ENCODE measurements around the gene AFG1L.
"Not testable (repeated sequence)": the region's sequence is repeated elsewhere in the genome, so short reads cannot be mapped to it uniquely, and the experiment has no call there.

The AFG1L gene

GRCh38 chr6:108556866-108557493 lies 262.1 kb downstream of the AFG1L start:
- DNase-seq (ENCODE audit: low read depth in 2 of 2), result no peak

DNA sequence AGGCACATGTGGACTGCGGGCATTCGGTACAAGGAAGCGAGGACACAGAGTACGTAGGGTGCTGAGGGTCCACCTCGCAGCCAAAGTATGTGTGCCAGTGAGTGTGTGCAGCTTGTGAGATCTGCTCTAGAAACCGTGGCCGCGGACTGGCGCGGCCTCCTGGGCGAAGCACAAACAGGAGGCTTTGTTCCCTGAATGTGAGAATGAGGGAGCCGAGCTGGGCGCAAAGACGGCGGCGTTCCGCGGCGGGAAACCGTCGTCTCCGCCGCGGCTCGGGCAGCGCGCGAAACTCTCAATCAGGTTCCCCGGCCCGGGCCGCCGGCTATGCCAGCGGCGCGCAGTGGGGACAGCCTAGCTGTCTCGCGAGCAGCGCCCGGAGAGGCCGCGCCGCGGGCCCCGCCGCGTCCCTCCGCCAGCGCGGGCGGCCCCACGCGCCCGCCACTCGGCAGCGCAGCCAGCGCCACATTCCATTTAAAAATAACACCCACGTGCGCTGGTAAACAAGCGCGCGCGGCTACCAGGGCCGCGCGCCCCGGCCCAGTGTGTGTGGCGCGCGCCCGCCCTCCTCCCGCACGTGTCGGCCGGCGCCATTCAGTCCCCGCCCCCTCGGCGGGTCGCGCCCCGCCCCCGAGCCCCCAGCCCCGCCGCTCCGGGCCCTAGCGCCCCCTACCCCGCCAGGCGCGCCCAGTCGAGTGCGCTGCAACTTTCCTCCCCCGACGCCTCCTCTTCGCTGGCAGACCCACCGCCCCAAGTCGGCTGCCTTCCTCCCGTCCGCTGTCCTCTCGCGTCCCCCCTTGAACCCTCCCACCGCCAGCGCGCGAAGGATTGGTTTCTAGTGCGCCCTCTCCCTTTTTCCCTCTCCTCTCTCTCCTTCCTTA lies 262.9 kb downstream of the AFG1L start:
- DNase-seq (ENCODE audit: low read depth in 2 of 2), result peak; percentile 59 to 64

- peak; percentile 87 to 92 for DNase-seq (ENCODE audit: low read depth in 2 of 2)
These were observed 263.7 kb downstream of the AFG1L start for GRCh38 chr6:108558372-108559096.

DNA sequence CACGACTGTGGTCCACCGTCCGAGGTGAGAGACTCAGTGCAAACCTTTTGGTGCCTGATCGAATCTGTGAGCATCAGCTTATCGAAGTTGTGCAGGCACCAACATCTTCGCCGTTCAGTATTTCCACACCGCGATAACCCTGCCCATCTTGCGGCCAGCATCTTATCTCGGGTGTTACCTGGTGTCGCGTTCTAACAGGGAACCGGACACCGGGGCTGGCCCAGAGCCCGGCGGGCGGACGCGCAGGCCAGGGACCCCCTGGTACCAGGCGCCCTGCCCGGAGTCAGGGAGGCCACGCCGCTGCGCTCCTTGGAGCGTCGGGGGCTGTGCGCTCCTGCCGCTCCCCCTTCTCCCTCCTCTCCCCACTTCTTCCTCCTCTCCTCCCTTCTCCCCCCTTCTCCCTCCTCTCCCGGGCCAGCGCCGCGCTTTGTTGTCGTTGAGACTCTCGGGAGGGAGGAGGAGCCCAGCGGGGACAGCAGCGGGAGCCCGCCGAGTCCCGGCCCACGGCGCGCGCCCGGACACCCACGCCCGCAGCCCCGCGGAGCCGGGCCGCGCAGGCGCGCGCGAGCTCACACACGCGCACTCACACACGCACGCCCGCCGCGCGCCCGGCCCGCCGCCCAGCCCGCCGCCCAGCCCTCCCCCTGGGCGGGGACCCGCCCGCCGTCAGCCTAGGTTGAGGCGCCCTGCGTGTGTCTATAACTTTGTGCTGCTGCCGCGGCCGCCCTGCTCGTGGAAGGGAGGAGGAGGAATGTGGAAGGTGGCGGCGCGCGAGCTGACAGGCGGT lies 264.4 kb downstream of the AFG1L start:
- peak; percentile 66 to 80 for DNase-seq (ENCODE audit: low read depth in 2 of 2)

- DNase-seq (ENCODE audit: low read depth in 2 of 2), result no peak
These were observed 265.1 kb downstream of the AFG1L start for GRCh38 chr6:108559884-108560462.

- DNase-seq (ENCODE audit: low read depth in 2 of 2), result peak; percentile 29 to 47
These were observed 265.8 kb downstream of the AFG1L start, which contains the start of gene FOXO3 for GRCh38 chr6:108560463-108561308. Gene FOXO3 (plus strand): TSS chr6:108560917. CDS start chr6:108561209, 292 bp downstream.

DNA sequence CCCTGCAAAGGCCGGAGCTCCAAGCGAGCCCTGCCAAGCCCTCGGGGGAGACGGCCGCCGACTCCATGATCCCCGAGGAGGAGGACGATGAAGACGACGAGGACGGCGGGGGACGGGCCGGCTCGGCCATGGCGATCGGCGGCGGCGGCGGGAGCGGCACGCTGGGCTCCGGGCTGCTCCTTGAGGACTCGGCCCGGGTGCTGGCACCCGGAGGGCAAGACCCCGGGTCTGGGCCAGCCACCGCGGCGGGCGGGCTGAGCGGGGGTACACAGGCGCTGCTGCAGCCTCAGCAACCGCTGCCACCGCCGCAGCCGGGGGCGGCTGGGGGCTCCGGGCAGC lies 266.4 kb downstream of the AFG1L start:
- DNase-seq (ENCODE audit: low read depth in 2 of 2), result not testable (repeated sequence)

DNA sequence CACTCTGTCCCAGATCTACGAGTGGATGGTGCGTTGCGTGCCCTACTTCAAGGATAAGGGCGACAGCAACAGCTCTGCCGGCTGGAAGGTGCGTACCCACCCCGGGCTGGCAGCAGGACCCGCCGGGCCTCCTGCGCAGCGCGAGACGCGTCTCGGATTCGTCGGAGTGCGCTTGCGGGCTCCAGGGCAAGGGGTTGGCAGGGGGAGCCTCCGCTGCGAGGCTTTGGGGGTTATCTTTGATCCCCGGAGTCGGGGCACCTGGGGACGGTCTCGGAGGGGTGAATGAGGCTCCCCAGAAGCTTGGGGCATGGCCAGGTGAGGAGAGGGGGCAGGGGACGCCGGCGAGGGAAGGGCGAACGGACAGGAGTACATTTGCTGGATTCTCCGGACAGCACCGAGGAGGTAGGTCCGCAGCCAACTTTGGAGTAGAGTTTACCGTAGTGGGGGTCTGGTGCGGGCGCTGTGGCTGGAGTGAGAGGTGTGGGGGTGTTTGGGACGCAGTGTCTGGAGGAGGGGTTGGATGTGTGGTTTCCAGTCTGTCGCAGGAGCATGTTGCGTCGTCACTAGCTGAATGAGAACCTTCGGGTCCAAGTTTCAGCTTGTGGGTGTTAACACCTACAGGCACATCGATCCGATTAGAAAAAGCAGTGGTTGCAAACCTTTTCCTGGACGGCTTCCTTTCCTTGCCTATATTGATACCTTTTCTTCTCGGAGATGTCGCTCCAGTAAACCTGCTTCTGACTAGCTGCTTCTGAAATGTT lies 267.1 kb downstream of the AFG1L start:
- no peak for DNase-seq (ENCODE audit: low read depth in 2 of 2)

DNA sequence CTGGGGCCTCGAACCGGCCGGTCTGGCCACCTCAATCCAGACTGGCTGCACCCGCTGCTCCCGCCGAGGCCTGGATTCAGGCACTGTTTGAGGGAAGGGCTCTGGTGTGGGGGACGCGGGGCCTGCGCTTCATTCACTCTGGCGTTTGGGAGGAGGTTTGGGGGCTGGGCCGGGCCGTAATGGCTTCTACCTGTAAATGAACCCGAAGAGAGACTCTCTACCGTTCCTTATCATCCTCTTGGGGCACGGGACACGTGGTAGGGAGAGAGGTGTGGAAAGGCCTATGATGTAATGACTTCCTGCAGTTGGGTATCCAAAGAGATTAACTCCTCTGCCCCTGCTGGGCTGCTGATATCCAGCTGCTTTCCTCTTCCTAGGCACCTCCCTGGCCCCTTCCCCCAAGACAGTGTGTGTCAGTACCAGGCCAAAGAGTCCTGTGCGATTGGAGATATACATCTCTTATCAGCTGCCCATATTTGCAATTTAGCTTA lies 267.7 kb downstream of the AFG1L start:
- DNase-seq (ENCODE audit: low read depth in 2 of 2), result no peak

DNA sequence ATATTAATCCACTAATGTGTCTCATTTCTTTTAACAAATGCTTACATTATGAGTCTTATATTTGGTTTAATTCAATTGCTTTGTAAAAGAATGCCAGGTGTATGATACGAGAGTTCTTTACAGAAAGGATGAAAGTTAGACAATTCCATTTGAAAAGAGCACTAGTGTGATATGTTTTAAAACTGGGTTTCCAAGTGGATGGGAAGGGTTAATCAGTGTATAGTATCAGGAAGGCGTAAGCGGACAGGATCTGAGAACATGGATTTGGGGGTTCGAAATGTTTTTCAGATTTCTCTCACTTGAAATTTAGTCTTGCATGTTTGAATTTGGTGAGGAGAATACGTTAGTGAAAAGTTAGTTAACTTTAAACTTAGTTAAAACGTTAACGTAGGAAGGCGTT lies 268.4 kb downstream of the AFG1L start:
- no peak for DNase-seq (ENCODE audit: low read depth in 2 of 2)

- no peak for DNase-seq (ENCODE audit: low read depth in 2 of 2)
These were observed 269.3 kb downstream of the AFG1L start for GRCh38 chr6:108564178-108564577.

GRCh38 chr6:108565091-108565766 lies 270.4 kb downstream of the AFG1L start:
- no peak for DNase-seq (ENCODE audit: low read depth in 2 of 2)

- no peak for DNase-seq (ENCODE audit: low read depth in 2 of 2)
These were observed 271.0 kb downstream of the AFG1L start for GRCh38 chr6:108565893-108566292.

GRCh38 chr6:108566406-108566805 lies 271.6 kb downstream of the AFG1L start:
- no peak for DNase-seq (ENCODE audit: low read depth in 2 of 2)

DNA sequence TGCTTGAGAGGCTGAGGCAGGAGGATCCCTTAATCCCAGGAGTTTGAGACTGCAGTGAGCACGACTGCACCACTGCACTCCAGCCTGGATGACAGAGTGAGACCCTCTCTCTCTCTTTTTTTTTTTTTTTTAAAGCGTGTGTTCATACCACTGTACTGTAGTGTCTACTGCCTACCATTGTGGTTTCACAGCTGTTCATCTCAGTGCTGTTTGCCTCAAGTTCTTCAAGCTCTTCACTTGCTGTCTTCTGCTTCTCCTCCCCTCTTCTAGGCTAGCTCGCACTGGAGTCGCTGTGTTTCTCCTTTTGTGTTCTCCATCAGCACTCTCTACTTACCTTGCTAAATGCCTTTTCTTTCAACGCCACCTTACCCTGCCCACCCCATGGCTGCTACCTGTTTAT lies 273.2 kb downstream of the AFG1L start:
- DNase-seq (ENCODE audit: low read depth in 2 of 2), result no peak

DNA sequence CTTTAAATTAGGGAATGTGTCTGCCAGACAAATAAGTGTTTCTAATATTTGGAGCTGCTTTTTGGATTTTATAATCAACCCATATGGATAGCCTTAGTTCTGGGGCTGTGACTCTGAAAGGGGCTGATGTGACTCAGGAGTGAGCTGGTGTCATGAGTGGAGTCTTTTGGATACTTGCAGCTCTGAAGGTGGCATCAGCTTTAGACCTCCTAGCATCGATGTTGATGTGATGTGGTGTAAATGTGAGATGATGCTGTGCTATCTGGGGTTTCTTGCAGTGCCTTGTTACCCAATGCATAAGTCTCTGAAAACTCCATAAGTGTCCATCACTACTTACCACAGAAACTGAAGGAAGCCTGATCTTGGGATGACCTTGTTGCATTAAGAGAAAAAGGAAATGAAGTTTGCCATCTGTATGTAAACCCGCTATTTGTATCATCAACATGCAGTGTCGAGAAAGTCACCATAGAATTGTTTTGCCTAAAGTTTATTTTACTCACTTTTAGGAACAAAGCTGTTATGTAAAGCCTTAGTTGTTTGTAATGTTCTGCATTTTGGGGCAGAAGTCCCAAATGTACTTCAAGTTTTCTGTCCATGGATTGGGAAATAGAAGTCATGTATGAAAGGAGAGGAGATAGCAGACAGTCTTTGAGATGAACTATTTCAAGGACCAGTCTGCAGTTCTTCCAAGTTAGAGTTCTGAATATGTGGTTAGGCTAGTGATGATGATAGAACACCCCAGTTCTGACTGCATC lies 273.9 kb downstream of the AFG1L start:
- no peak for DNase-seq (ENCODE audit: low read depth in 2 of 2)

- no peak for DNase-seq (ENCODE audit: low read depth in 2 of 2)
These were observed 275.7 kb downstream of the AFG1L start for GRCh38 chr6:108570517-108570916.

DNA sequence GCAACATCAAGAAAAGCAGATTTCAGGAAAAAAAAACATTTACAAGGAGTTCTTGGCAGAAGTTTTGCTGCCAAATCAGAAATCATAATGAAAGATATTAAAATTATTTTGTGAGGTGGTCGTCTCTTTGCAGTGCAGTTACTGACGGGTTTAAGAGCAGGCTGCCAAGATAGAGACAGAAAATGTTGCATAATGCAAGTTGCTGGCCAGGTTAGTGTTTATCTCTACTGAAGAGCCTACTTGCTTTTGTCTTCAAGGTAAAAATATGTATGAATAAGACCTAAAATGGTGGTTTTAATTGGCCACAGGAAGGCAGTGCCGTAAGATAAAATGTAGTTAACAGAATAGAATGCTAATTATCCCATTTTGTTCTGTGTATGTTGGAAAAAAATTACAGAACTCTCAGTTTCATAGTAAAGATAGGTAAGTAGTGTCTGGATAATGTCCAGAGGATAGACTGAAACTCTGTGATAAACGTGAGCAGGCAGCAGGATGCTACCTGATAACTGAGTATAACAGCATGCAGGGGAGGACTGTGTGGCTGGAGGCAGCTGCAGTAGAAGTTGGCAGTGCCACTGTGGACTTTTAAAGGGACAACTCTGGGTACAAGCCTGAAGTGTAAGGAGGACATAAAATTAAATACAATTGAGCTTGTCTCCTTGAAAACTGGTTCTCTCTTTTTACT lies 279.7 kb downstream of the AFG1L start:
- DNase-seq (ENCODE audit: low read depth in 2 of 2), result no peak
